Sigmoid colon (tissue), 7 donors: ENCODE results near the gene CADM2. TPM values are rescaled to one million over a fixed set of nuclear protein-coding genes. Genes with fewer than 3 reads are reported as not detected.

ENCODE experiments used
- DNase-seq: peaks from one replicate; pipeline ENCODE4 v3.0.0-alpha.2; 2019
- H3K27ac ChIP-seq, 4 donors: fragments of 200-600 bp; sonication (generic); one replicate each; pipeline ENCODE4 v1.5.1; 2016 to 2019; ENCODE audit warnings: mild to moderate bottlenecking in 1 of 4
- H3K27me3 ChIP-seq, 3 donors: fragments of 200-600 bp; sonication (generic); one replicate each; pipeline ENCODE4 v1.5.1; 2019; ENCODE audit warnings: mild to moderate bottlenecking in 1 of 3
- H3K36me3 ChIP-seq, 4 donors: fragments of 200-600 bp; sonication (generic); one replicate each; pipeline ENCODE4 v1.5.1; 2016 to 2019
- H3K4me1 ChIP-seq, 4 donors: fragments of 200-600 bp; sonication (generic); one replicate each; pipeline ENCODE4 v1.5.1; 2017 to 2019
- H3K4me3 ChIP-seq, 4 donors: fragments of 200-600 bp; sonication (generic); one replicate each; pipeline ENCODE4 v1.5.1; 2017 to 2019; ENCODE audit warnings: mild to moderate bottlenecking in 2 of 4, moderate library complexity in 1 of 4
- H3K9me3 ChIP-seq, 4 donors: fragments of 200-600 bp in 3 of 4; sonication (generic) in 3 of 4; one replicate each; pipeline versions ENCODE4 v1.5.1 to v1.6.1; 2013 to 2019
- CTCF ChIP-seq, 4 experiments: fragments of 450-650 bp in 3 of 4; fragments of 200-600 bp in 1 of 4; IDR thresholded peaks; one replicate each; pipeline ENCODE4 v1.5.1; 2016 to 2019; ENCODE audit warnings: antibody characterized with exemption in 4 of 4, mild to moderate bottlenecking in 3 of 4, moderate library complexity in 2 of 4
- EP300 ChIP-seq, 4 donors: sonication (generic); formaldehyde crosslinking; IDR thresholded peaks; one replicate each; pipeline ENCODE4 v1.6.1; 2017; ENCODE audit warnings: antibody characterized with exemption in 4 of 4
- POLR2A ChIP-seq, 2 donors: fragments of 450-650 bp; IDR thresholded peaks; one replicate each; pipeline ENCODE4 v1.6.1; 2016; ENCODE audit warnings: antibody characterized with exemption in 2 of 2, mild to moderate bottlenecking in 2 of 2, moderate library complexity in 2 of 2
- POLR2AphosphoS5 ChIP-seq, 4 donors: sonication (generic); formaldehyde crosslinking; IDR thresholded peaks; one replicate each; pipeline ENCODE4 v1.6.1; 2017; ENCODE audit warnings: antibody characterized with exemption in 4 of 4
- WGBS, 2 donors: extraction: QIAGEN DNeasy Blood & Tissue Kit; methylation state at CpG; one replicate each; pipeline ENCODE4 v1.1.7; 2013; 5-methylcytosine and 5-hydroxymethylcytosine counted together
- intact Hi-C: fragments of 100-400 bp; cut with DNase I; formaldehyde crosslinking; loops from one replicate; pipeline ENCODE4 v1.15.1; 2023
- polyA plus RNA-seq, 3 donors: library from polyadenylated mRNA; stranded (reverse); fragments of 200-250 nt; gene quantifications; one replicate each; pipeline ENCODE4 v1.2.3, GENCODE V29; 2013
- total RNA-seq, 4 donors: library from RNA; depleted of rRNA; stranded (reverse); fragments of >200 nt; gene quantifications; one replicate each; pipeline ENCODE4 v1.1.0, GENCODE V29; 2016
- donor health status: healthy with polysubstance abuse.
- donor health status: Bipolar disorder and iron deficiency.
- donor health status: healthy.

CADM2 gene
- total and polyA plus RNA-seq, 7 donors, result 0.46 to 22.8 (median 12.8) TPM

DNA sequence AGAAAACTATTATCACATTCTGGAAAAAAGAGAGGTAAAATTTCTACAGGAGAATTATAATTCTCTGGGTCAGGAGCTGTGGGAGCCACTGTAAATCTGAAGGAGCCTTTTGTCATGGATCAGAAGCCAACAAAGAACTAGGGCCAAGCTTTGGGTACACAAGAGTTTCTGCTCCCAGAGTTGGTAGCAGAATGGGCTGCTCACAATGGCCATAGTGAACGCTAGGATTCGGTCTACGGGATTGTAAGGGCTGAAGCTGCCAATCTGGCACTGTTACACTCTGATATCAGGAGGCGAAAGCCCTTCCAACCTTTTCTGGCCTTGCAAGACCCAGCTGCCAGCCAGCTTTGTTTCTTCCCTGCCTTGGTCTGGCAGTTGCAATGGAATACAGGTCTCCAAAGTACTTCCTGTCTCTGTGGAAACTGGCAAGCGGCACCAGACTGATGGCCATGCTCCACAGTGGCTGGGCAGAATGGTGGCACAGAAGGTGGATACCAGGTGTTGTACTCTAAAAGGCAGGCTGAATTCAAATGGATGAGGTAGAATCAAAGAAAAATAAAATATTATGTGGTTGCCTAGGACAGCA is 831.7 kb downstream of the CADM2 start:
- DNase-seq, result no peak
- WGBS, 2 donors, result 92 to 93% methylated on average over 5 of the region's 5 CpGs

DNA sequence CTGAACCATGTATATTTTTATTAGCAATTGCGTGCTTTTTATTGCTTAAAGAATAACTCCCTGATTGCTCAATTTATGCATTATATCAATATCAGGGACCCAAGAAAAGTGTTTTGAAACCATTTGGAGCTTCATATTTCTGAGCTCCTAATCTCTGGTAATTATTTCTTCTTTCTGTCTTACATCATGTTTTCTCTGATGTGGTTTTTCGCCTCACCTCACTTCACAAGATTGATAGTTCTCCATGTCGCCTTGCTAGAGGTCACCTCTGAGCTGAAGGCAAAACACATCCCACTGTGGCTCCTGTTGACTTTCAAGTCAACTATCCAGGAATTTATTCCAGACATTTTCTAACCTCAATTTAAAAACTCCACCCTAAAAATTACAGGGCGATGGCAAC is 837.4 kb downstream of the CADM2 start:
- no peak overlapping the region for H3K27ac ChIP-seq
- no peaks in the 10 kb centered on the region for H3K36me3 ChIP-seq
- TF ChIP-seq POLR2AphosphoS5 (IDR thresholded peaks at IDR 0.05), result no peak
- TF ChIP-seq EP300 (IDR thresholded peaks at IDR 0.05), result no peak
- TF ChIP-seq CTCF (IDR thresholded peaks at IDR 0.05), result no peak
- H3K27me3 ChIP-seq, result no peaks in the 10 kb centered on the region
- no peaks in the 10 kb centered on the region for H3K9me3 ChIP-seq
- 59 to 66% methylated on average over 4 of the region's 4 CpGs for WGBS, 2 donors
- H3K4me3 ChIP-seq, result no peak overlapping the region
- H3K4me1 ChIP-seq, result no peaks in the 10 kb centered on the region
- intact Hi-C loops, result no loop called here
- DNase-seq, result no peak

More for the DNA sequence above, 831.7 kb downstream of the CADM2 start:
- intact Hi-C loops, result no loop called here
- H3K27me3 ChIP-seq, result no peaks in the 10 kb centered on the region
- no peaks in the 10 kb centered on the region for H3K36me3 ChIP-seq
- no peak overlapping the region for H3K4me3 ChIP-seq
- no peaks in the 10 kb centered on the region for H3K9me3 ChIP-seq
- TF ChIP-seq POLR2A (IDR thresholded peaks at IDR 0.05) (no peak), POLR2AphosphoS5 (IDR thresholded peaks at IDR 0.05) (no peak), EP300 (IDR thresholded peaks at IDR 0.05) (no peak), CTCF (IDR thresholded peaks at IDR 0.05) (no peak)
- H3K27ac ChIP-seq, result no peak overlapping the region
- no peaks in the 10 kb centered on the region for H3K4me1 ChIP-seq

GRCh38 chr3:85800676-85801075 is 841.9 kb downstream of the CADM2 start:
- Histone ChIP-seq H3K36me3 (no peaks in the 10 kb centered on the region), H3K4me3 (no peak overlapping the region), H3K27ac (no peak overlapping the region), H3K9me3 (no peaks in the 10 kb centered on the region), H3K4me1 (no peaks in the 10 kb centered on the region), H3K27me3 (no peaks in the 10 kb centered on the region)
- intact Hi-C loops, result no loop called here
- no peak for DNase-seq
- TF ChIP-seq POLR2AphosphoS5 (IDR thresholded peaks at IDR 0.05), result no peak
- TF ChIP-seq CTCF (IDR thresholded peaks at IDR 0.05), result no peak
- no peak for TF ChIP-seq POLR2A (IDR thresholded peaks at IDR 0.05)
- no peak for TF ChIP-seq EP300 (IDR thresholded peaks at IDR 0.05)
- WGBS, 2 donors, result 75 to 80% methylated on average over 3 of the region's 3 CpGs

GRCh38 chr3:85801955-85802354 is 843.2 kb downstream of the CADM2 start:
- Histone ChIP-seq H3K27ac (no peak overlapping the region), H3K4me3 (no peak overlapping the region), H3K27me3 (no peaks in the 10 kb centered on the region), H3K9me3 (no peaks in the 10 kb centered on the region), H3K36me3 (no peaks in the 10 kb centered on the region), H3K4me1 (no peaks in the 10 kb centered on the region)
- intact Hi-C loops, result no loop called here
- TF ChIP-seq EP300 (IDR thresholded peaks at IDR 0.05) (no peak), CTCF (IDR thresholded peaks at IDR 0.05) (no peak), POLR2A (IDR thresholded peaks at IDR 0.05) (no peak), POLR2AphosphoS5 (IDR thresholded peaks at IDR 0.05) (no peak)
- WGBS, 2 donors, result 13 to 29% methylated on average over 3 of the region's 3 CpGs
- no peak for DNase-seq

GRCh38 chr3:85808755-85809154 is 850.0 kb downstream of the CADM2 start:
- Histone ChIP-seq H3K9me3 (no peaks in the 10 kb centered on the region), H3K27me3 (no peaks in the 10 kb centered on the region), H3K4me3 (no peak overlapping the region), H3K4me1 (no peaks in the 10 kb centered on the region), H3K36me3 (no peaks in the 10 kb centered on the region), H3K27ac (no peak overlapping the region)
- 43 to 85% methylated on average over 1 of the region's 1 CpG for WGBS, 2 donors
- intact Hi-C loops, result no loop called here
- DNase-seq, result no peak
- TF ChIP-seq EP300 (IDR thresholded peaks at IDR 0.05), result no peak
- no peak for TF ChIP-seq POLR2A (IDR thresholded peaks at IDR 0.05)
